ENCODE data around the gene ABHD16A. TPM values are rescaled to one million over a fixed set of nuclear protein-coding genes. Genes with fewer than 3 reads are reported as not detected.
A peak's percentile ranks its signal among the peaks of the same experiment; 100 is the strongest.

The ABHD16A gene
- total and polyA plus RNA-seq, 2 of the 13 experiments (the other 11 are each of a cell fraction or from before 2014, with no cell fraction given): 43.5 to 45.4 TPM

GRCh38 chr6:31734247-31734820, 31.2 kb upstream of the ABHD16A start (continued):
- TF ChIP-seq ZNF142 (CRISPR knock-in tag; IDR thresholded peaks at IDR 0.05) (no peak), ZNF501 (CRISPR knock-in tag; IDR thresholded peaks at IDR 0.05) (0 out of 2 replicates have a peak, but pooled peaks have one; percentile 12), MTF2 (CRISPR knock-in tag; IDR thresholded peaks at IDR 0.05; ENCODE audit: borderline replicate concordance) (no peak), ATF7 (IDR thresholded peaks at IDR 0.05) (0 out of 2 replicates have a peak, but pooled peaks have one; percentile 17), ATF7 (CRISPR knock-in tag; IDR thresholded peaks at IDR 0.05) (no peak), ZNF276 (CRISPR knock-in tag; IDR thresholded peaks at IDR 0.05; ENCODE audit: low read depth) (no peak), BATF2 (CRISPR knock-in tag; IDR thresholded peaks at IDR 0.05) (no peak; the same call in 1 of the 2 replicates), TOE1 (CRISPR knock-in tag; IDR thresholded peaks at IDR 0.05) (no peak), ZBTB2 (CRISPR knock-in tag; IDR thresholded peaks at IDR 0.05; ENCODE audit: low read depth) (no peak), ZEB1 (IDR thresholded peaks at IDR 0.05; ENCODE audit: insufficient replicate concordance, low read depth) (no peak), ATF5 (CRISPR knock-in tag; IDR thresholded peaks at IDR 0.05; ENCODE audit: low read depth) (no peak), LBX2 (CRISPR knock-in tag; IDR thresholded peaks at IDR 0.05; ENCODE audit: borderline replicate concordance) (0 out of 2 replicates have a peak, but pooled peaks have one; percentile 52), ZNF772 (CRISPR knock-in tag; IDR thresholded peaks at IDR 0.05) (no peak), SRSF1 (optimal IDR thresholded peaks at IDR 0.05; ENCODE audit: low read depth, low read length) (no peak), MEIS2 (CRISPR knock-in tag; IDR thresholded peaks at IDR 0.05) (no peak), SOX13 (IDR thresholded peaks at IDR 0.05) (no peak), SOX13 (CRISPR knock-in tag; conservative IDR thresholded peaks at IDR 0.05 in 1 of 2, IDR thresholded peaks at IDR 0.05 in 1 of 2) (no peak)
